T-helper 2 cell treated with Interferon-gamma antibody and Interleukin-4, amounts not matched to agents 5 μg/mL and 100 μg/mL, for 36 hours (primary cell): Measurements from ENCODE around the gene MAPK1.
"Not testable (repeated sequence)": the region's sequence is repeated elsewhere in the genome, so short reads cannot be mapped to it uniquely, and the experiment has no call there.

Experiments
- DNase-seq: peaks from one replicate; pipeline ENCODE4 v3.0.0; 2021; ENCODE audit warnings: low spot score
- H3K27ac Mint-ChIP-seq: one replicate; pipeline ENCODE4 v1.8.0; 2021; ENCODE audit warnings: mild to moderate bottlenecking, mixed read lengths
- H3K27me3 Mint-ChIP-seq: one replicate; pipeline ENCODE4 v1.8.0; 2021; ENCODE audit warnings: low read depth, mixed read lengths
- H3K36me3 Mint-ChIP-seq: one replicate; pipeline ENCODE4 v1.8.0; 2021; ENCODE audit warnings: low read depth, mixed read lengths
- H3K4me1 Mint-ChIP-seq: one replicate; pipeline ENCODE4 v1.8.0; 2021; ENCODE audit warnings: low read depth, mixed read lengths
- H3K4me3 Mint-ChIP-seq: one replicate; pipeline ENCODE4 v1.8.0; 2022; ENCODE audit warnings: mild to moderate bottlenecking, moderate library complexity, mixed read lengths
- H3K9me3 Mint-ChIP-seq: one replicate; pipeline ENCODE4 v1.8.0; 2021; ENCODE audit warnings: mixed read lengths

The MAPK1 gene

DNA sequence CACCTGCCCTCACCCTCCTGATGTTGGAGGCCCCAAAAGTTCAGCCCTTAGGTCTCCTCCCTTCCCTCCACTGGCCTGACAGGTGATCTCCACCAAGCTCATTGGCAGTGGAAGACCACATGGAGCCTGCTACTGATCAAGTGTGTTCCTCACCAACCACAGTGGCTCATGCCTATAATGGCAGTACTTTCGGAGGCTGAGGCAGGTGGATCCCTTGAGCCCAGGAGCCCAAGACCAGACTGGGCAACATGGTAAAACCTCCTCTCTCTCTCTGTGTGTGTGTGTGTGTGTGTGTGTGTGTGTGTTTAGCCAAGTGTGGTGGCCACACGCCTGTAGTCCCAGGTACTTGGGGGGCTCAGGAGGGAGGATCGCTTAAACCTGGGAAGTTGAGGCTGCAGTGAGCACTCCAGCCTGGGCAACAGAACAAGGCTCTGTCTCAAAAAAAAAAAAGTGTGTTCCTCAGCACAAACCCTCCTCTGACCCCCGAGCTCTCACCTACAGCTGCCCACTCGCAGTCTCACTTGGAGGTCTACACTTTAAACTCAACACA is 127.5 kb downstream of the MAPK1 start:
- Mint-ChIP-seq H3K4me3 (no peak overlapping the region), H3K4me1 (peaks cover 5% of the 10 kb centered on the region)

DNA sequence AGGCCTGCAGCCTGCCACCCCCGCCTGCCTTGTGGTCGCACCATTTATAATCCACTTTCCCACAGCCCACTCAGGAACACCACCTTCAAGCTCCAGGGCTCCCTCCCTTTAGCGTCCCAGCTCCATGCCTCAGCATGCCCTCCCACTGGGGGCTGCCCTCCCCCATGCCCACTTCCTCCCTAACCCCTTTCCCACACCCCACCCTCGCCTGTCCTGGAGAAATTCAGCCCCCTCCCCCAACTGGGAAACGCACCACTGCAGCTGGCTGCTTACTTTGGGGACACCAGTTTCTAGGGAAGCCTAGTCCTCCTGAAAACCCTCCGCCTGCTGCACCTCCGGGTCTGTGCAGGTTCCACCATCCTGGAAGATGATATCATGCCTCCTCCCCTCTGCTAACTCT is 128.5 kb downstream of the MAPK1 start:
- Mint-ChIP-seq H3K4me3 (no peak overlapping the region), H3K27ac (no peak overlapping the region), H3K27me3 (peaks cover 19% of the 10 kb centered on the region)

More for the DNA sequence above, 127.5 kb downstream of the MAPK1 start:
- H3K27me3 Mint-ChIP-seq = peaks cover 19% of the 10 kb centered on the region
- no peak overlapping the region for H3K27ac Mint-ChIP-seq
- DNase-seq = no peak
- no peaks in the 10 kb centered on the region for H3K36me3 Mint-ChIP-seq
- H3K9me3 Mint-ChIP-seq = no peaks in the 10 kb centered on the region

DNA sequence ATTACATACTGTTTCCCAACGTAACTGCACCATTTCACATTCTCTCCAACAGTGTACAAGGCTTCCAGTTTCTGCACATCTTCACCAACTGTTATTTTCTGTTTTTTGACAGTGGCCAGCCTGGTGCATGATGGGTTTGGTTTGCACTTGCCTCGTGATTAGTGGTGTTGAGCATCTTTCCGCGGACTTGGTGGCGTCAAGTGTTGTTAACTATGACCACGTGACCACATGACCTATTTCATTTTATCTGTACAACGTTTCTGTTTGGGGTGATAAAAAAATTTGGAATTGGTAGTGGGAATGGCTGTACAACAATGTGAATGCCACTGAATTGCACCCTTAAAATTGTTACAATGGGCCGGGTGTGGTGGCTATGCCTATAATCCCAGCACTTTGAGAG is 129.4 kb downstream of the MAPK1 start:
- peaks cover 16% of the 10 kb centered on the region for H3K4me1 Mint-ChIP-seq
- no peaks in the 10 kb centered on the region for H3K9me3 Mint-ChIP-seq
- DNase-seq = no peak
- H3K4me3 Mint-ChIP-seq = no peak overlapping the region
- H3K27ac Mint-ChIP-seq = no peak overlapping the region
- H3K27me3 Mint-ChIP-seq = peaks cover 19% of the 10 kb centered on the region
- H3K36me3 Mint-ChIP-seq = peaks cover 5% of the 10 kb centered on the region

More for the DNA sequence above, 128.5 kb downstream of the MAPK1 start:
- Mint-ChIP-seq H3K4me1 (peaks cover 14% of the 10 kb centered on the region), H3K36me3 (no peaks in the 10 kb centered on the region), H3K9me3 (no peaks in the 10 kb centered on the region)
- DNase-seq = no peak

DNA sequence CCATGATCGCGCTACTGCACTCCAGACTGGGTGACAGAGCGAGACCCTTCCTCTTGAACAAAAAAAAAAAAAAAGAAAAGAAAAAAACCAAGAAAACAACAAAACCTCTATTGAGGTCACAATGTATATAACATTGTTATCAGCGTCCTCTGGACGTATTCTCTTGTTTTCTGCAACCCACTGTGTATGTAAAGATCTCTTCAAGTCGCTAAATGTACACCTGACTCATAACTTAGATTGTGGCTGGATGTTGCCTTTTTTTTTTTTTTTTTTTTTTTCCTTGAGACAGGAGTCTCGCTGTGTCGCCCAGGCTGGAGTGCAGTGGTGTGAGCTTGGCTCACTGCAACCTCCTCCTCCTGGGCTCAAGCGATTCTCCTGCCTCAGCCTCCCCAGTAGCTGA is 130.5 kb downstream of the MAPK1 start:
- no peak for DNase-seq
- H3K27me3 Mint-ChIP-seq = peaks cover 19% of the 10 kb centered on the region
- H3K9me3 Mint-ChIP-seq = no peaks in the 10 kb centered on the region
- peaks cover 16% of the 10 kb centered on the region for H3K4me1 Mint-ChIP-seq
- H3K4me3 Mint-ChIP-seq = no peak overlapping the region
- no peak overlapping the region for H3K27ac Mint-ChIP-seq
- peaks cover 5% of the 10 kb centered on the region for H3K36me3 Mint-ChIP-seq

DNA sequence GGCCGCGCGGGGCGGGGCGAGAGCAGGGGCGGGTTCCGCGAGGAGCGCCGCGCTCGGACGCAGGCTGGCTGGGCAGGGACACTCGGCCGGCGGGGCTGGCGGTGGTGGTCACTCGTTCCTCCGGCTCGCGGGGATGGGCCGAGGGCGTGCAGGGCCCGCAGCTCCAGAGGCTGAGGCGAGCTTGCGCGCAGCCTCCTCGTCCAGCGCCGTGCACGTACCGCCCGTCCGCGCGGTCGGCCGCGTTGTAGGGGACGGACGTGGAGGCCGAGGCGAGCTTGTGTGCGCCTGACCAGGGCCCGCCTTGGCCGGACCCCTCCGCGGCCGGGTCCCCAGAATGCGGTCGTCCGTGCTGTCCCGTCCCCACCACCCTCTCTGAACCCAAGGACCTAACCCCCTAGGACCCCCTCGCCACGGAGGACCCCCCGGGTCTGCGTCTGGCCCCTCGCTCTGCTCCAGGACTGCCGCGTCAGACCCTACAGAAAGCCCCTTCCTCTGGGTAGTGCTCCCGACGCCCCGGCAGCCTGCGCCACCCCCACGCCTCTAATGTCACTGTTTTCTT is 131.3 kb downstream of the MAPK1 start:
- no peaks in the 10 kb centered on the region for H3K9me3 Mint-ChIP-seq
- peaks cover 16% of the 10 kb centered on the region for H3K4me1 Mint-ChIP-seq
- H3K36me3 Mint-ChIP-seq = peaks cover 5% of the 10 kb centered on the region
- no peak overlapping the region for H3K4me3 Mint-ChIP-seq
- peaks cover 19% of the 10 kb centered on the region for H3K27me3 Mint-ChIP-seq
- no peak for DNase-seq
- H3K27ac Mint-ChIP-seq = no peak overlapping the region

DNA sequence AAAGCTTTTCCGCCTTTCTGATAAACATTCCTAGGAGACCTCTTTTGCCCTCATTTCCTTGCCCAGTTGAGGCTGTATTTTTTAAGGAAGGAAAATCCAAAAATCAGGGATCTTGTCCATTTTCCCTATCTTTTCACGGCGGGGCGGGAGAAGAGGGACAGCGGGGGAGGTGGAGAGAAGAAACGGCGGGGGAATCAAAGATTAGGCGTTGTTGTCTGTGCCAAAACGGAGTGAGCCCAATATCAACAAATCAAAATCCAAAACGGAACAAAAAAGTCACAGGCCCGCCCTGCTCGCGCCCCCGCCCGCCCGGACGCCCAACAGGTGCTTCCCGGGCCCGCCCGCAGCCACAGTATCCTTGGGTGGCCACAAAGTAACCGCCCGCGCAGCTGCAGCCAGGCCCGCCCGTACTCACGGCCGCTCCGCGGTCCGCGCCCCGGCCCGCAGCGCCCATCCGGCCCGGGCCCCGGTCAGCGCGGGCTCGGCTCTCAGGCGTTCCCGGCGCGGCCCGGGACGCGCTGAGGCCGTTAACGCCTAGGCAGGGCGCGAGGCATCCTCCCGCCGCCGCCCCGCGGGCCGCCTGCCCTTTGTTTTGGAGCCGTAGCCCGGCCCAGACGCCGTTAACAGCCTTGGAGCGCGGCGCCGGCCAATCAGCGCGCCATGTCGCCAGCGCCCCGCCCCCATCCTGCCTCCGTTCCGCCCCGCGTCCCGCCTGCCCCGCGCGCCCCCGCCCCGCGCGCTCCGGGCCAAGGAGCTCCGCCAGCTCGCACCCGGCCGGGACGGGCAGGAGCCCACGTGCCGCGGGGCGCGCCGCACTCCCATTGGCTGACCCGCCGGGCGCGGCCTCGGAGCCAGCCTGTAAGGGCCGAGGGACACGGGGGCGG is 132.0 kb downstream of the MAPK1 start, which contains the start of gene YPEL1:
Gene YPEL1 (minus strand): TSS at position 595 of the 884 bp plus-strand sequence. CDS start 25,050 bp downstream, outside the sequence.
- peaks cover 5% of the 10 kb centered on the region for H3K36me3 Mint-ChIP-seq
- peak within 1 kb of the TSS; percentile 95 for H3K4me3 Mint-ChIP-seq
- no peaks in the 10 kb centered on the region for H3K9me3 Mint-ChIP-seq
- peaks cover 16% of the 10 kb centered on the region for H3K4me1 Mint-ChIP-seq
- H3K27ac Mint-ChIP-seq = peak within 1 kb of the TSS; percentile 92
- peaks cover 18% of the 10 kb centered on the region for H3K27me3 Mint-ChIP-seq
- peak; percentile 96 for DNase-seq

DNA sequence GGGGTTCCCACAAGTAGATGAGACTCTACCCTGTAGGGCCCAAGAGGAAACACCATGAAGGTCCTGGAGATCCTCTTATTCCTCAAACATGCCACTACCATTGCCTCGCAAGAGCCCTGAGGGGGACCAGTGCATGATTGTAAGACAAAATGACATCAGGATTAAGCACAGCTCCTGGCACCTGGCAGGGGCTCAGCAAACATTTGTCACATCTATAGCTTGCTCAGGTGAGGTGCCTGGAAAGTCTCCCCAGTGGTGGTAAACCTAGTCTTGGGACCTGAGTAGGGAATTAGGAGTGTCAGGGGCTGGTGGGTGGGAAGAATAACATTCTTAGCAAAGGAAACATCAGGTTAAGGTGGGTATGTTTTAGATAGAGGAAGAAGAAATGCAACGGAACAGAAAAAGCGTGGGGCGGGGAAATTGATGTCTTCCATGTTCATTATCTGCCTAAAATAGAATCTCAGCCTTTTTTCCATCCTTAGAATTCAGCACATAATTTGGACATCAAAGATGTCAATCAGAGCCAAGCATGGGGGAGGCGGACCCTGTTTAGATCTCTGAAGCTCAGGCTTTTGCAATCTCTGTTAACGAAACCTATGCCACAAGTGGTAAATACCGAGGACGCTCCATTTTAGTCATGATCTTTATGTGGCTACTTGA is 132.8 kb downstream of the MAPK1 start:
- peak overlapping the region; percentile 95 for H3K4me3 Mint-ChIP-seq
- no peaks in the 10 kb centered on the region for H3K9me3 Mint-ChIP-seq
- DNase-seq = peak; percentile 18
- peaks cover 5% of the 10 kb centered on the region for H3K36me3 Mint-ChIP-seq
- H3K4me1 Mint-ChIP-seq = peaks cover 16% of the 10 kb centered on the region
- peak overlapping the region; percentile 92 for H3K27ac Mint-ChIP-seq
- peaks cover 13% of the 10 kb centered on the region for H3K27me3 Mint-ChIP-seq

DNA sequence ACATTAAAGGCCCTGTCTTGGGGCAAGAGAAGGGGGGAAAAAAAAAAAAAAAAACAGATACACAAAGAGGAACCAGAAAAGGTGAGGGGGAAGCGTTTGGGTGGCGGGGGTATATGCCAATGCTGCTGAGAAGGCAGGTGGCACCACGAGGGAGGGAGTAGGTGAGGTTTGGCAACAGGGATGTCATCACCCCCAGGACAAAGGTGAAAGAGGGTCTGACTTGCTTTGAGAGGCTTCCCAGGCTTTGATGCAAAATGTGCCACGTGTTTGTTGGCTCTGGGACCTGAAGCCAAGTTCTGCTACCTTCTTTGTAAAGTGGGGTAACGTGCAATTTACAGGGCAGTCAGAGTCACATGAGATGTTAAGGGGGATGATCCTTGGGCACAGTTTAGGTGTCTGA is 135.9 kb downstream of the MAPK1 start:
- Mint-ChIP-seq H3K27me3 (no peaks in the 10 kb centered on the region), H3K4me3 (no peak overlapping the region), H3K4me1 (peaks cover 19% of the 10 kb centered on the region), H3K27ac (no peak overlapping the region), H3K36me3 (peaks cover 5% of the 10 kb centered on the region), H3K9me3 (no peaks in the 10 kb centered on the region)
- DNase-seq = no peak

DNA sequence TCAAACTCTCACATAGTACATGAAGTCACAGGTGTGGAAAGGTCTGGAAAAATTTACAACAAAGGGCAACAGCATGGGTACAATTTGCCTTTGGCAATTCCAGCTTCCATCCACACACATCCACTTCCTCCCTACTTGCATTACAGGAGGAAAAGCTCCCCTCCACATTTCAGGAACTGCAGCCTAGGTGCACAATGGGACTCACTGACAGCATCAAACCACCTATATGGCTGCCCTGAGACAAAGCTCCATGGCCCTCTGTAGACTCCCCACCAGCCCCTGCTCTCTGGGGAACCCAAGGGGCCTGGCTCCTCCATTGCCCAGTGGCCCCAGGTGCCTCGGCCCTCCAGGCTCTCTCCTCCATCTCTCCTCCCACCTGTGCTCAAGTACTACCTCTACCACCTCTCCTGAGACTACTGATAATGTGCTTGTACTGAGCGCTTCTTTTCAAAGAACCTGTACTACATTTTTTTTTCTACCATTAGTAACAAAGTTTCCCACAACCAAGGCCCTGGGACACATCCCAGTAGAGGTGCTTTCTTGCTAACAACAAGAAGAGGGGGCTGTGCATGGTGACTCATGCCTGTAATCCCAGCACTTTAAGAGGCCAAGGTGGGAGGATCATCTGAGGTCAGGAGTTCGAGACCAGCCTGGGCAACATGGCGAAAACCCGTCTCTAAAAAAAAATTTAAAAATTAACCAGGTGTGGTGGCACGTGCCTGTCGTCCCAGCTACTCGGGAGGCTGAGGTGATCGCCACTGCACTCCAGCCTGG is 136.7 kb downstream of the MAPK1 start:
- no peaks in the 10 kb centered on the region for H3K9me3 Mint-ChIP-seq
- no peak overlapping the region for H3K27ac Mint-ChIP-seq

DNA sequence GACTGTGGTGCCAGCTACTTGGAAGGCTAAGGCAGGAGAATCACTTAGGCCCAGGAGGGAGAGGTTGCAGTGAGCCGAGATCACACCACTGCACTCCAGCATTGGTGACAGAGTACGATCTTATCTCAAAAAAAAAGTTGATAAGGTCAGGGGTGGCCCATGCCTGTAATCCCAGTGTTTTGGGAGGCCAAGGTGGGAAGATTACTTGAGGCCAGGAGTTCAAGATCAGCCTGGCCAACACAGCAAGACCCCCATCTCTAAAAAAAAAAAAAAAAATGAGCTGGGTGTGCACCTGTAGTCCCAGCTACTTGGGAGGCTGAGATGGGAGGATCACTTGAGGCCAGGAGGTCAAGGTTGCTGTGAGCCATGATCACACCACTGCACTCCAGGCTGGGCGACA is 138.3 kb downstream of the MAPK1 start:
- not testable (repeated sequence) for H3K4me3 Mint-ChIP-seq, DNase-seq

More for the DNA sequence above, 136.7 kb downstream of the MAPK1 start:
- H3K4me3 Mint-ChIP-seq = no peak overlapping the region
- no peak for DNase-seq
- peaks cover 19% of the 10 kb centered on the region for H3K4me1 Mint-ChIP-seq
- peaks cover 5% of the 10 kb centered on the region for H3K36me3 Mint-ChIP-seq
- H3K27me3 Mint-ChIP-seq = no peaks in the 10 kb centered on the region

DNA sequence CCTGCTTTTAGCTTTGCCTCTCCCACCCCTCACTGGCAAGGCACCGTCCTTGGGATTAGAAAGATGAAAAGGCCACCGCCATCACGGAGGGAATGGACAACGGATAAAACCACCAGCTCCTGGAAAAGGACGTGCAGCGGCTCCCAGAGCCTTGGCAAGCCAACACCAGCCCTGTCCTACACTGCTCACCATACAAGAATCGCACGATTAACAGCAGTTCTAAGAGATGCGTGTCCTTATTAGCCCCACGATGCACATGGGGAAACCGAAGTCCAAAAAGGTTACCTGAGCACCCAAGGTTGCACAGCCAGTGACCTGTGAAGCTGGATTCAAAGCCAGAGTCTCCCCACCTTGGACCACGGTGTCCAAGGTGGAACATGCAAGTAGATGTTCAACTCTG is 139.2 kb downstream of the MAPK1 start:
- no peak for DNase-seq
- Mint-ChIP-seq H3K36me3 (peaks cover under 1% of the 10 kb centered on the region), H3K27ac (no peak overlapping the region), H3K4me3 (no peak overlapping the region), H3K4me1 (peaks cover 5% of the 10 kb centered on the region), H3K27me3 (no peaks in the 10 kb centered on the region), H3K9me3 (no peaks in the 10 kb centered on the region)

More for the DNA sequence above, 138.3 kb downstream of the MAPK1 start:
- H3K36me3 Mint-ChIP-seq, H3K27ac Mint-ChIP-seq, H3K27me3 Mint-ChIP-seq, H3K4me1 Mint-ChIP-seq, H3K9me3 Mint-ChIP-seq: not testable (repeated sequence)

DNA sequence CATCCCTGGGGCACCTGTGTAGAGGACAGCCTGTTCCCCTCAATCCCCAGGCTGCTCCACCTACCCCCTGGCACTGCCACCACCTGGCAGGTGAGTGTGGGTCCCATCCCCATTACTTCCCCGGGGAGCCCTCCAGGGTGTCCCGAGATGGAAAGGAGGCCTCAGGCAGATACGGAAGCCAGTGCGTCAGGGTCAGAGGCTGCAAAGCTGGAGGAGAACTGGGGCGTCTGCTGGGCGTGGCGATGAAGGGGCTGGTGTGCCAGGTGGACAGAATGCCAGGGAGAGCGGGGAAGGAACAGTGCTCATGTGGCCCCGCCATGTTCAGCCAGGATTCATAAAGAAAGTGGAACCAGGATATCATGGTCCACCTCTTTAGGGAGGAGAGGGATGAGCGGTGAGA is 139.7 kb downstream of the MAPK1 start:
- Mint-ChIP-seq H3K4me3 (no peak overlapping the region), H3K27me3 (no peaks in the 10 kb centered on the region), H3K36me3 (no peaks in the 10 kb centered on the region)

DNA sequence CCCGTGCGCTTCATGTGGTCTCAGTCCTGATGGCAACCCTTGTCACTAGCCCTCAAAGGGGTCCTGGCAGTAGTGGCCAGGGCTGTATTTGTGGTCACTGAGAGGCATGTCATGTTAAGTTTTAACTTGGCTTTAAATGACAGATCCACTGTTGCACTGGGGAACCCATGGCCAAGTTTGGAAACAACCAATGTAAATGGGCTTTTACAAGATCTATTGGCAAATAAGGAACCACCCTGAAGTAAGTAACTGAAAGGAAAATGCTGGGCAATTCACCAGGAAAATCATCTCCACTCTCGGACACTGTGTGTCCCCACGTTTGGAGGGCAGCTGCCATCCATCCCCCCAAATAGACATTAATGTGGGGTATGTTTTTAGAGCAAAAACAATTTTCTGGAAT is 140.3 kb downstream of the MAPK1 start:
- H3K27ac Mint-ChIP-seq = no peak overlapping the region

More for the DNA sequence above, 139.7 kb downstream of the MAPK1 start:
- H3K4me1 Mint-ChIP-seq = peaks cover 5% of the 10 kb centered on the region
- H3K9me3 Mint-ChIP-seq = no peaks in the 10 kb centered on the region
- no peak for DNase-seq
- H3K27ac Mint-ChIP-seq = no peak overlapping the region

More for the DNA sequence above, 140.3 kb downstream of the MAPK1 start:
- Mint-ChIP-seq H3K9me3 (no peaks in the 10 kb centered on the region), H3K27me3 (no peaks in the 10 kb centered on the region), H3K4me3 (no peak overlapping the region), H3K4me1 (peaks cover 5% of the 10 kb centered on the region), H3K36me3 (no peaks in the 10 kb centered on the region)
- DNase-seq = no peak
